AG04450 (cell line): ENCODE measurements around the gene COL8A2. TPM values are rescaled to one million over a fixed set of nuclear protein-coding genes. Genes with fewer than 3 reads are reported as not detected.

Source experiments
- CTCF ChIA-PET: fragments of 300-600, 350-600 bp; formaldehyde crosslinking; extraction: SDS; loops from one replicate; lab custom pipeline; 2022; ENCODE audit warnings: antibody characterized with exemption, inconsistent platforms; lab: Charles Lee
- POLR2A ChIA-PET: fragments of 350-600 bp; formaldehyde crosslinking; extraction: SDS; loops from one replicate; lab custom pipeline; 2021; ENCODE audit warnings: antibody characterized with exemption, inconsistent platforms; lab: Yijun Ruan, JAX
- DNase-seq: peaks from one replicate; pipeline ENCODE4 v3.0.0-alpha.2; 2011; ENCODE audit warnings: low read depth, low spot score
- H3K27ac ChIP-seq: one replicate; pipeline ENCODE4 v1.5.1; 2012; ENCODE audit warnings: low read depth, low read length, control low read depth
- H3K27me3 ChIP-seq: one replicate; pipeline ENCODE4 v1.6.0; 2012; ENCODE audit warnings: low read length; ENCODE audit not compliant: control insufficient read depth, insufficient read depth
- H3K4me3 ChIP-seq: 2 replicates; pipeline ENCODE4 v1.5.1; 2011; ENCODE audit warnings: mild to moderate bottlenecking, low read depth, low read length, control low read depth
- H3K9me3 ChIP-seq: 2 replicates; pipeline ENCODE4 v1.5.1; 2012; ENCODE audit warnings: low read length; ENCODE audit not compliant: control insufficient read depth, insufficient read depth
- CTCF ChIP-seq: IDR thresholded peaks from 2 replicates; pipeline ENCODE4 v1.5.1; 2011; ENCODE audit warnings: low read depth, low read length, control low read depth, inconsistent platforms
- polyA plus RNA-seq: library from polyadenylated mRNA; depleted of rRNA; stranded (reverse); fragments of >200 nt; gene quantifications from 2 replicates; pipeline ENCODE4 v1.2.3, GENCODE V29; 2011

The COL8A2 gene
- polyA plus RNA-seq, 1 experiment, result 1.5 TPM

- no peak for TF ChIP-seq CTCF
- Histone ChIP-seq H3K27ac (no peak overlapping the region), H3K9me3 (no peaks in the 10 kb centered on the region; the same call in 1 of the 2 replicates), H3K4me3 (no peak overlapping the region), H3K27me3 (no peaks in the 10 kb centered on the region)
- DNase-seq, result no peak
- ChIA-PET POLR2A (no interaction called here), CTCF (interaction anchor here (0.8 to 1.5 kb wide), 3 partner anchors 27 to 207 kb away, joined by 3 to 5 read pairs (median 3); no protein-coding TSS in a partner anchor)
These were observed 31.8 kb downstream of the COL8A2 start for GRCh38 chr1:36093226-36093625.

GRCh38 chr1:36092798-36093185 is 32.2 kb downstream of the COL8A2 start:
- ChIA-PET CTCF (interaction anchor here (0.8 to 1.5 kb wide), 3 partner anchors 27 to 207 kb away, joined by 3 to 5 read pairs (median 3); no protein-coding TSS in a partner anchor), POLR2A (no interaction called here)
- H3K4me3 ChIP-seq, result no peak overlapping the region
- H3K27ac ChIP-seq, result no peak overlapping the region
- H3K9me3 ChIP-seq, result no peaks in the 10 kb centered on the region; the same call in 1 of the 2 replicates
- TF ChIP-seq CTCF, result no peak
- no peak for DNase-seq
- no peaks in the 10 kb centered on the region for H3K27me3 ChIP-seq

- no peak for TF ChIP-seq CTCF
- CTCF ChIA-PET, result interaction anchor here (0.8 to 1.5 kb wide), 3 partner anchors 43 to 208 kb away, joined by 3 to 5 read pairs (median 3); no protein-coding TSS in a partner anchor
- H3K27ac ChIP-seq, result no peak overlapping the region
- POLR2A ChIA-PET, result no interaction called here
- DNase-seq, result no peak
- H3K27me3 ChIP-seq, result no peaks in the 10 kb centered on the region
- no peaks in the 10 kb centered on the region; the same call in 1 of the 2 replicates for H3K9me3 ChIP-seq
- no peak overlapping the region for H3K4me3 ChIP-seq
These were observed 32.7 kb downstream of the COL8A2 start for GRCh38 chr1:36092166-36092797.

GRCh38 chr1:36091698-36092097 is 33.3 kb downstream of the COL8A2 start:
- Histone ChIP-seq H3K27ac (no peak overlapping the region), H3K9me3 (no peaks in the 10 kb centered on the region; the same call in 1 of the 2 replicates), H3K4me3 (no peak overlapping the region), H3K27me3 (no peaks in the 10 kb centered on the region)
- DNase-seq, result no peak
- no peak for TF ChIP-seq CTCF
- ChIA-PET POLR2A (no interaction called here), CTCF (interaction anchor here (1.0 to 1.5 kb wide), 2 partner anchors 43 to 97 kb away, joined by 3 to 5 read pairs; no protein-coding TSS in a partner anchor)

- Histone ChIP-seq H3K9me3 (no peaks in the 10 kb centered on the region; the same call in 1 of the 2 replicates), H3K4me3 (no peak overlapping the region), H3K27ac (no peak overlapping the region), H3K27me3 (no peaks in the 10 kb centered on the region)
- POLR2A ChIA-PET, result no interaction called here
- no peak for DNase-seq
- CTCF ChIA-PET, result interaction anchor here (1.4 kb wide), 1 partner anchor 44 kb away, joined by 5 read pairs; no protein-coding TSS in a partner anchor
- no peak for TF ChIP-seq CTCF
These were observed 33.9 kb downstream of the COL8A2 start for GRCh38 chr1:36091141-36091540.
